ENCODE data around the gene ISYNA1.

Gene ISYNA1

GRCh38 chr19:18456974-18457373 is 19.0 kb upstream of the ISYNA1 start:
- H3K4me3 ChIP-seq (ENCODE audit: low read depth, low read length) = no peak overlapping the region
- TF ChIP-seq, protein P1, sequence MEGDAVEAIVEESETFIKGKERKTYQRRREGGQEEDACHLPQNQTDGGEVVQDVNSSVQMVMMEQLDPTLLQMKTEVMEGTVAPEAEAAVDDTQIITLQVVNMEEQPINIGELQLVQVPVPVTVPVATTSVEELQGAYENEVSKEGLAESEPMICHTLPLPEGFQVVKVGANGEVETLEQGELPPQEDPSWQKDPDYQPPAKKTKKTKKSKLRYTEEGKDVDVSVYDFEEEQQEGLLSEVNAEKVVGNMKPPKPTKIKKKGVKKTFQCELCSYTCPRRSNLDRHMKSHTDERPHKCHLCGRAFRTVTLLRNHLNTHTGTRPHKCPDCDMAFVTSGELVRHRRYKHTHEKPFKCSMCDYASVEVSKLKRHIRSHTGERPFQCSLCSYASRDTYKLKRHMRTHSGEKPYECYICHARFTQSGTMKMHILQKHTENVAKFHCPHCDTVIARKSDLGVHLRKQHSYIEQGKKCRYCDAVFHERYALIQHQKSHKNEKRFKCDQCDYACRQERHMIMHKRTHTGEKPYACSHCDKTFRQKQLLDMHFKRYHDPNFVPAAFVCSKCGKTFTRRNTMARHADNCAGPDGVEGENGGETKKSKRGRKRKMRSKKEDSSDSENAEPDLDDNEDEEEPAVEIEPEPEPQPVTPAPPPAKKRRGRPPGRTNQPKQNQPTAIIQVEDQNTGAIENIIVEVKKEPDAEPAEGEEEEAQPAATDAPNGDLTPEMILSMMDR (IDR thresholded peaks at IDR 0.05; ENCODE audit: low read depth, low read length) = no peak

- TF ChIP-seq, protein P1 (IDR thresholded peaks at IDR 0.05; ENCODE audit: low read depth, low read length) = no peak
- H3K4me3 ChIP-seq (ENCODE audit: low read depth, low read length) = no peak overlapping the region
These were observed 18.3 kb upstream of the ISYNA1 start for GRCh38 chr19:18456279-18456678.

- TF ChIP-seq, protein P1 (IDR thresholded peaks at IDR 0.05; ENCODE audit: low read depth, low read length) = no peak
- H3K4me3 ChIP-seq (ENCODE audit: low read depth, low read length) = no peak overlapping the region
These were observed 15.5 kb upstream of the ISYNA1 start for GRCh38 chr19:18453269-18454024.

DNA sequence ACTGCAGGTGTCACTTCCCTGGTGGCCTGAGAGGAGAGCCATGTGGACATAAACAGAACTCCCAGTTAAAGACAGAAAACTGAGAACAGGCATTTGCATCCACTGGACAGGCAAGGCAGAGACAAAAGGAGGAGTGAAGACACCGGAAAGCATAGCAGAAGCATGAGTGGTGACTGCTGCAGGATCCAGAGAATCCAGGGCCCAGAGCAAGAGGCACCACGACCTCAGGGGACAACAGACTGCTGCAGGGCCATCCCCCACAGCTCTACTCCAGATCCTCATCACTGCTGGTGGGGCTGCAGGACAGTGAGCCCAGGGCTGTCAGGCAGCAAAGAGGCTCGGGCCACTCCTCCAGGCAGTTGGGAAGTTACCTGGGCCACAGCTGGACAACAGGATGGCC is 14.5 kb upstream of the ISYNA1 start:
- TF ChIP-seq, protein P1 (IDR thresholded peaks at IDR 0.05; ENCODE audit: low read depth, low read length) = no peak
- no peak overlapping the region for H3K4me3 ChIP-seq (ENCODE audit: low read depth, low read length)

GRCh38 chr19:18450931-18451836 is 13.3 kb upstream of the ISYNA1 start:
- no peak overlapping the region for H3K4me3 ChIP-seq (ENCODE audit: low read depth, low read length)
- TF ChIP-seq, protein P1 (IDR thresholded peaks at IDR 0.05; ENCODE audit: low read depth, low read length) = peak; percentile 96

GRCh38 chr19:18450021-18450930 is 12.3 kb upstream of the ISYNA1 start:
- no peak overlapping the region for H3K4me3 ChIP-seq (ENCODE audit: low read depth, low read length)
- TF ChIP-seq, protein P1 (IDR thresholded peaks at IDR 0.05; ENCODE audit: low read depth, low read length) = no peak

All from WI38 (cell line).